HS-27A (cell line): ENCODE measurements around the gene MAP3K5.
A peak's percentile ranks its signal among the peaks of the same experiment; 100 is the strongest.
"Not testable (repeated sequence)": the region's sequence is repeated elsewhere in the genome, so short reads cannot be mapped to it uniquely, and the experiment has no call there.

Source experiments
- DNase-seq: peaks from one replicate; pipeline ENCODE4 v3.0.0-alpha.2; 2012; ENCODE audit warnings: low read depth, missing footprints

Gene MAP3K5

GRCh38 chr6:136792410-136793262 lies at the start of gene MAP3K5:
Gene MAP3K5, minus strand, starts transcription at chr6:136792477. Its CDS starts 320 bp downstream, at chr6:136792157.
- DNase-seq = peak; percentile 68

DNA sequence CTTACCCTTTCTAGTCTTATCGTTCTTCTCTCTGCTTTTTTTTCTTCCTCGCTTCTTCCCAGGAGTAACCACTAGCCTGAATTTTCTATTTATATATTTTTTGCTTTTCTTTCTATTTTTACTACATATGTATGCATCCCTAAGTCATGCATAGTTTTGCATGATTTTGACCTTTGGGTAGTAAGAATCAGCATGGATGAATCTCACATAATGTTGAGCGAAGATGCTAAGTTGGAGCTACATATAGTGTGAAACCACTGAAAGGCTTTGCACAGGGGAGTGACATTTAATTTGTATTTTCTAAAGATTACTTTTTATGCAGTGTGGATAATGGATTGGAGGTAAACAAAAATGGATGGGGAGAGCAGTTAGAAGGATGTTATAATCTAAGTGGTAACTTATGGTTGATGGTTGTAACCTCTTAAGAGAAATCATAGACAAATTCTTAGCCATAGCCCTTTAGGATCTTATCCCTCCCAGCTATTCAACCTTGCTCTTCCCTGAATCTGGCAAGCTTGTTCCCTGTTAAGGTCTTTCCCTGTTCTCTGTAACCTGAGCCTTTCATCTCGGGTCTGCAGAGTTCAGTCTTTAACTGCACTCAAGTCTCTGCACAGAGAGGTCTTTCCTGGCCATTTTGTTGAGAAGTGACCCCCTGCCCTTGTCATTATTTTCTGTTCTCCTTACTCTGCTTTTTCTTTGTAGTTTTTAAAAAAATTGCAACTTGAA lies 48.2 kb upstream of the MAP3K5 start:
- no peak for DNase-seq

DNA sequence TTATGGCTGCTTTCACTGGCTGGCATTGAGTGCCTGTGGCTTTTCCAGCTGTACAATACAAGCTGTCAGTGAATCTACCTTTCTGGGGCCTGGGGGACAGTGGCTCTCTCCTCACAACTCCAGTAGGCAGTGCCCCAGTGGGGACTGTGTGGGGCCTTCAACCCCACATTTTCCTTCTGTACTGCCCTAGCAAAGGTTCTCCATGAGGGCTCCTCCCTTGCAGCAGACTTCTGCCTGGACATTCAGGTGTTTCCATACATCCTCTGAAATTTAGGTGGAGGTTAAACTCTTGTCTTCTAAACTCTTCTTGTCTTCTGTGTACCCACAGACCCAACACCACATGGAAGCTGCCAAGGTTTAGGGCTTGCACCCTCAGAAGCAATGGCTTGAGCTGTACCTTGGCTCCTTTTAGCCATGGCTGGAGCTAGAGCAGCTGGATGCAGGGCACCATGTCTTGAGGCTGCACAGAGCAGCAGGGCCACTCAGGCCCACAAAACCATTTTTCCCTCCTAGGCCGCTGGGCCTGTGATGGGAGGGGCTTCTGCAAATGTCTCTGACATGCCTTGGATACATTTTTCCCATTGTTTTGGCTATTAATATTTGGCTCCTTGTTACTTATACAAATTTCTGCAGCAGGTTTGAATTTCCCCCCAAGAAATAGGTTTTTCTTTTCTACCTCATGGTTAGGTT lies 39.7 kb upstream of the MAP3K5 start:
- DNase-seq = no peak

GRCh38 chr6:136826216-136826615 lies 33.9 kb upstream of the MAP3K5 start:
- no peak for DNase-seq

GRCh38 chr6:136823128-136823660 lies 30.9 kb upstream of the MAP3K5 start:
- no peak for DNase-seq

- peak; percentile 82 for DNase-seq
Measured at GRCh38 chr6:136822376-136823127, 30.3 kb upstream of the MAP3K5 start, which contains the start of gene PEX7. Gene PEX7, plus strand, starts transcription at chr6:136822592. Its CDS starts 74 bp downstream, at chr6:136822666.

GRCh38 chr6:136822046-136822375 lies 29.7 kb upstream of the MAP3K5 start:
- no peak for DNase-seq

DNA sequence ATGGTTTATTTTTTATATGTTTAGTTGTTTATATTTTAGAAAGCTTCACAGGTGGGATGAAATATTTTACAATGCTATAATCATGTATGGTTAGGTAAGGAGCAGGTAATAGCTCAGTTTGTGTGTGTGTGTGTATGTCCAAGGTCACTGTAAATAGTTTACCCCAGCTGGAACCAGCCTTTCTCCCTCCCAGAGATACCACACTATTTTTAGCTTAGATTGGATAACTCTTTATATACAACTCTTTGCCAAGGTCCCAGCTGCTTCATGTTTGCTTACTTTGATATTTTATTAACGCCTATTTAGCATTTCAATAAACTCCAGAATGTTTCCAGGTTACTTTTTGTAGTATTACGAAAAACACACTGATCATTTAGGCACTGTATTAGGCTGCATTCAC lies 28.3 kb upstream of the MAP3K5 start:
- DNase-seq = no peak

GRCh38 chr6:136816656-136817055 lies 24.4 kb upstream of the MAP3K5 start:
- no peak for DNase-seq

DNA sequence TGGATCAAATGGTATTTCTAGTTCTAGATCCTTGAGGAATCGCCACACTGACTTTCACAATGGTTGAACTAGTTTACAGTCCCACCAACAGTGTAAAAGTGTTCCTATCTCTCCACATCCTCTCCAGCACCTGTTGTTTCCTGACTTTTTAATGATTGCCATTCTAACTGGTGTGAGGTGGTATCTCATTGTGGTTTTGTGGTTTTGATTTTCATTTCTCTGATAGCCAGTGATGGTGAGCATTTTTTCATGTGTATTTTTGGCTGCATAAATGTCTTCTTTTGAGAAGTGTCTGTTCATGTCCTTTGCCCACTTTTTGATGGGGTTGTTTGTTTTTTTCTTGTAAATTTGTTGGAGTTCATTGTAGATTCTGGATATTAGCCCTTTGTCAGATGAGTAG lies 23.3 kb upstream of the MAP3K5 start:
- DNase-seq = not testable (repeated sequence)

DNA sequence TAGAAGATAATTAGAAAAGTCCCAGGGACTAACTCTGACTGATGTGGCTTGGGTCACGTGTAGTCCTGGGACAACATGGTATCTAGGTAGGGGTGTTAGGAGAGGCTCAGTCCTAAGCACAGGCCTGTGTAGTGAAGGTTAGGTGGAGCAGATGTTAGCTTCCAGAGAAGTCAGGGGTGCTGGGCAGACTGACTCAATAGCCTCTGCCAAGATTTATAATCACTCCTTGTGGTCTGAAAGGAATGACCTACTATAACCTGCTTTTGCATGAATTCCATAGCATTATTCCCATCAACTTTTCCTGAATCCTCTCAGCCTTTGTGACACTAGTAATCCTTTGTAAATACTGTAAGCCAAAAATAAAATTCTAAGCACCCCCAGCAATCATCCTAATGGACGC lies 19.9 kb upstream of the MAP3K5 start:
- DNase-seq = no peak

GRCh38 chr6:136811272-136811671 lies 19.0 kb upstream of the MAP3K5 start:
- no peak for DNase-seq

DNA sequence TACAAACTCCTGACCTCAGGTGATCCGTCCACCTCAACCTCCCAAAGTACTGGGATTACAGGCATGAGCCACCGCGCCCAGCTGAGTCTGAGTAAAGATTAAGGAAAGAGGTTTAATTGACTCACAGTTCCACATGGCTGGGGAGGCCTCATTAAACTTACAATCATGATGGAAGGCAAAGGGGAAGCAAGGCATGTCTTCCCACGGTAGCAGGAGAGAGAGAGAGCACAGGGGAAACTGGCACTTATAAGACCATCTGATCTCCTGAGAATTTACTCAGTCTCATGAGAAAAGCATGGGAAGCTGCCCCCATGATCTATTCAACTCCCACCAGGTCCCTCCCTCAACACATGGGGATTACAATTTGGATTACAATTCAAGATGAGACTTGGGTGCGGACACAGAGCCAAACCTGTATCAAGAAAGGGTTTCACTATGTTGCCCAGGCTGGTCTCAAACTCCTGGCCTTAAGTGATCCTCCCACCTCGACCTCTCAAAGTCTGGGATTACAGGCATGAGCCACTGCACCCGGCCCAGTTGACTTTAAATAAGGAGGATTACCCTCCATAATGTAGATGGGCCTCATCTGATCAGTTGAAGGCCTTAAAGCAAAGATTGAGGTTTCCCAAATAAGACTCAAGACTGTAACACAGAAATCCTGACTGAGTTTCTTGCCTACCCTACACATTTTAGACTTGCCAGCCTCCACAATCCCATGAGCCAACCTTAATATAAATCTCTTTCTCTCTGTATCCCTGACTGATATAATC lies 17.0 kb upstream of the MAP3K5 start:
- no peak for DNase-seq

- DNase-seq = no peak
Measured at GRCh38 chr6:136803608-136804007, 11.3 kb upstream of the MAP3K5 start.

- no peak for DNase-seq
Measured at GRCh38 chr6:136801581-136801980, 9.3 kb upstream of the MAP3K5 start.

GRCh38 chr6:136798044-136798443 lies 5.8 kb upstream of the MAP3K5 start:
- no peak for DNase-seq

- no peak for DNase-seq
Measured at GRCh38 chr6:136795996-136796395, 3.7 kb upstream of the MAP3K5 start.

DNA sequence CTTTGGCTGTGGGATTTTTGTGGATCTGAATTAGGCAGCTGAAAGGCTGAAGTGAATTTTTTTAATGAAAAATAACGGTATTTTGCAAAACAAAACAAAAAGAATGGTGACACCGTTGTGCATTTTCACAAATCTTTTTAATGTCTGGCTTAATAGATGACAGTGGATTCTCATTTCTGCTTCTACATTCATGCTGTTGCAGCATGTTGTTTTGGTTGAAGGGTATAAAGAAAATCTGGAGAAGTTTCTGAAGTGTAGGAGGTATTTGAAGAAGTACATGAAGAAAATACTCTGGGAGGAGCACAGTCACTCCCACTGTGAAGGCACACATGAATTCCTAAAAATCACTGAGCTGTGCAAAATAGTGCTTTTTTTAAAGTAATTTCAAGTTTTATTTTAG lies 3.1 kb upstream of the MAP3K5 start:
- no peak for DNase-seq

GRCh38 chr6:136793363-136793762 lies 1.1 kb upstream of the MAP3K5 start:
- no peak for DNase-seq

GRCh38 chr6:136792095-136792409 lies 225 bp downstream of the MAP3K5 start:
- DNase-seq = no peak
